VCaP (cell line): ENCODE data around the gene RAB40C.

Experiments used
- H3K27ac ChIP-seq: fragments of 450-650 bp; 2 replicates; pipeline ENCODE4 v1.5.1; 2017
- TF ChIP-seq, protein P1 (sequence below): fragments of 450-650 bp; conservative IDR thresholded peaks from 2 replicates; pipeline ENCODE4 v1.5.1; 2017; ENCODE audit warnings: mild to moderate bottlenecking, moderate library complexity

The RAB40C gene

DNA sequence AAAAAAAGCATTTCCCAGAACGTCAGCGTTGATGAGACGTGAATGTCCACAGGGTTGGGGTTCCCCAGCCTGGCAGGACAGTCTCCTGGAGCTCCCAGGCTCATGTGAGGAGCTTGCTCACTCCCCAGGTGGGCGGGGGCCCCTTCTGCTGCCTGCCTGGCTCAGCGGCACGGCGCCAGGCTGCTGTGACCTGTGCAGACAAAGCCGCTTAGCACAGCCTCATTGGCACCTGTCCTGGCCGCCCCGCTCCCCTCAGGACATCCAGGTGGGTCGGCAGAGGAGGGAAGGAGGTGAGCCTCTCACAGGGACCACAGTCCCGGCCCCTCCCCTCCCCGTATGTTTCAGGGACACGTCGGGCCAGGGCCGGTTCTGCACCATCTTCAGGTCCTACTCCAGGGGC is 28.0 kb downstream of the RAB40C start:
- TF ChIP-seq, protein P1, sequence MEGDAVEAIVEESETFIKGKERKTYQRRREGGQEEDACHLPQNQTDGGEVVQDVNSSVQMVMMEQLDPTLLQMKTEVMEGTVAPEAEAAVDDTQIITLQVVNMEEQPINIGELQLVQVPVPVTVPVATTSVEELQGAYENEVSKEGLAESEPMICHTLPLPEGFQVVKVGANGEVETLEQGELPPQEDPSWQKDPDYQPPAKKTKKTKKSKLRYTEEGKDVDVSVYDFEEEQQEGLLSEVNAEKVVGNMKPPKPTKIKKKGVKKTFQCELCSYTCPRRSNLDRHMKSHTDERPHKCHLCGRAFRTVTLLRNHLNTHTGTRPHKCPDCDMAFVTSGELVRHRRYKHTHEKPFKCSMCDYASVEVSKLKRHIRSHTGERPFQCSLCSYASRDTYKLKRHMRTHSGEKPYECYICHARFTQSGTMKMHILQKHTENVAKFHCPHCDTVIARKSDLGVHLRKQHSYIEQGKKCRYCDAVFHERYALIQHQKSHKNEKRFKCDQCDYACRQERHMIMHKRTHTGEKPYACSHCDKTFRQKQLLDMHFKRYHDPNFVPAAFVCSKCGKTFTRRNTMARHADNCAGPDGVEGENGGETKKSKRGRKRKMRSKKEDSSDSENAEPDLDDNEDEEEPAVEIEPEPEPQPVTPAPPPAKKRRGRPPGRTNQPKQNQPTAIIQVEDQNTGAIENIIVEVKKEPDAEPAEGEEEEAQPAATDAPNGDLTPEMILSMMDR = no peak
- peak overlapping the region; percentile 51 for H3K27ac ChIP-seq

DNA sequence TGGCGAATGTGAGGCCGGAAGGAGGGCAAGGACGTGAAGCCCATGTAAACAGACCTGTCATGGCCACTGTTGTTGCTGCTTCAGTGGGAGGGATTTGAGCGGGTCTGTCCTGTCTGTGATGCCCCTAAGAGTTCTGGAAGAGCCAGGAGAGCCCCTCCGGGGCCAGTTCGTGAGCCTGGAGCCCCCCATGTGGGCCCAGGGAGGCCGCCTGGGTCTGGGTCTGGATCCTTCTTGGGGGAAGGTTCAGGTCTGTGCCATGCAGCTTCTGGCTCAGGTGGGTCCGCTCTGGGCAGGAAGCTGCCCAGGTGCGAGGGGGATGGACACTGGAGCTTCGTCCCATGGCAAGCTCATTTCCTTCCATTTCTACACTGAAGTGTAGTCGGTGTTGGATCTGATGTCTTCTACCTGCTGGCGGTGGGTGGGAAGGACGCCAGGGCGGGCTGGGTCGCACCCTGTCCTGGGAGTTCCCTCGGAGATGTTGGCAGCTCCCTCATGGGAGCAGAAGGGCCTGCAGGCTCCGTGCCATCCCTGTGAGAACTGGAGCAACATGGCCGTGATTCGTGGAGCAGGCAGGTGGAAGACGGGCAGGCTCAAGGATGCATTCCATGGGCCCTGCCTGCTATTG is 29.7 kb downstream of the RAB40C start:
- no peak overlapping the region for H3K27ac ChIP-seq
- TF ChIP-seq, protein P1 = no peak

DNA sequence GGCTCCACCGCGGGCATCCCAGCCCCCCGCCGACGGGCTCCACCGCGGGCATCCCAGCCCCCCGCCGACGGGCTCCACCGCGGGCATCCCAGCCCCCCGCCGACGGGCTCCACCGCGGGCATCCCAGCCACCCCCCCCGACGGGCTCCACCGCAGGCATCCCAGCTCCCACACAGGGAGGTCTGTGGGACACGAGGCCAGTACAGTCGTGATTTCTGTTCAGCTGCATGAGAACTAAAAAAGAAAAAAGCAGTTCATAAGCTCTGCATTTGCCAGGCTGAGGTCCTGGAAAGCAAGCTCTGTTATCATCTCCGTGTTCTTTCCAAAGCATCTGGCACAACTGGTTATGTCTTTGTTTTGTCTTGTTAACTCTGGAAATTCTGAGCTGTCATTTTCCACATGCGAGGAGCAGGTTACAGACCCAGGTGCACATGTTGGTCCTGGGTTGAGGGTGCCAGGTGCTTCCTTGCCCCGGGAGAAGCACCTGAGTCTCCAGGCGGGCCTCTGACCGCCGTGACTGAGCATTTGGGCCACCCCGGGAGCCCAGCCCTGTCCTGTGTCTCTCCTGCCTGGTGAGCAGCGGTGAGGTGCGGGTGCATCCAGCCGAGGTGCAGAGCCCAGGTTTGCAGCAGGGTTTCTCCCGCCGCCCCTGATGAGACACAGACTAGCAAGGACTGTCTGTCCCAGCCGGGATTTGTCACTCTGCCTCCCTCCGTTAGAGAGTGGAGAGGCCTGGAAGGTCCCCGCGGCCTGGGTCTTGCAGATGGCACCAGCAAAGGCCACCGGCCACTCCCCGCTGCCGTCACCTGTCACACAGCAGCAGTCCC is 31.0 kb downstream of the RAB40C start:
- TF ChIP-seq, protein P1 = no peak
- no peak overlapping the region for H3K27ac ChIP-seq

DNA sequence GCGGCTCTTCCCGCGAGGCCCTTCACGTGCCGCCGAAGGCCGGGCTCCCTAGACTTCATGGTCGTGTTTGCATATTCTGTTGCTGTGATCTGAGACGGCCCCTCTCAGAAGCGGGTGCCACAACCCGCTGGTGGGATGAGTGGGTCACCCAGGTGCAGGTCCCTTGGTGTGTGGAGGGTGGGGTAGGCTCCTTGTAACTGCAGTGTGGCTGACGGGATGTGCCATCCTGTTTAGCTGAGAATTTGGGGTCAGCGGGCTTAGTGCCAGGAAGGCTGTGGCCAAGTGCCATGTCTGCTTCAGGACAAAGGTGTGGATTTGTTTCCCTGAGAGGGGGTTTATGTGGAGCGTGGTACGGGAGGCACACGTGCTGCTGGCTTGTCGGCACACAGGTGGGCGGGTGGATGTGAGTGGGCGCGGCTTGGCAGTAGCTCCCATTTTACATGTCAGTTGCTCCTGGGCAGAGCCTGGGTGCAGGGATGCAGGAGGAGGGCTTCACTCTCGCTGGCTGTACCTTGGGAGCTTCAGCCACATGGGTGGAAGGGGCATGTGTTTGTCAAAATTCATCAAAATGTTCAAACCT is 31.8 kb downstream of the RAB40C start:
- TF ChIP-seq, protein P1 = no peak
- no peak overlapping the region for H3K27ac ChIP-seq

DNA sequence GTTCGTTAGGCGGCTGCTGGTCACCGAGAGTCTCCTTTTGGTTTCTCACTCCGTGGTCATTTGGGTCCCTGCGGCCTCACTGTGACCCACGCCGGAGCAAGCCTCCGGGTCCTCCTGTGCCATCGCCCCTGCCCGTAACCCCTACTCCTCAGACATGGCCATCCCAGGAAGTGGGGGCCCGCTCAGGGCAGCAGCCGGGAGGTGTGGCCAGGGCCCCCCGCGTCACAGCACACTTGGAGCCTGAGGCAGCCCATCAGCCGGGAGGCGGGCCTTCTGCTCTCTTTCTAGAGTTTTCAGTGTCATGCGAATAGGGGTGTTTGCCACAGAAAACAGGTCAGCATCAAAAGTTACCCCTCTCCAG is 33.0 kb downstream of the RAB40C start:
- no peak overlapping the region for H3K27ac ChIP-seq
- TF ChIP-seq, protein P1 = no peak

DNA sequence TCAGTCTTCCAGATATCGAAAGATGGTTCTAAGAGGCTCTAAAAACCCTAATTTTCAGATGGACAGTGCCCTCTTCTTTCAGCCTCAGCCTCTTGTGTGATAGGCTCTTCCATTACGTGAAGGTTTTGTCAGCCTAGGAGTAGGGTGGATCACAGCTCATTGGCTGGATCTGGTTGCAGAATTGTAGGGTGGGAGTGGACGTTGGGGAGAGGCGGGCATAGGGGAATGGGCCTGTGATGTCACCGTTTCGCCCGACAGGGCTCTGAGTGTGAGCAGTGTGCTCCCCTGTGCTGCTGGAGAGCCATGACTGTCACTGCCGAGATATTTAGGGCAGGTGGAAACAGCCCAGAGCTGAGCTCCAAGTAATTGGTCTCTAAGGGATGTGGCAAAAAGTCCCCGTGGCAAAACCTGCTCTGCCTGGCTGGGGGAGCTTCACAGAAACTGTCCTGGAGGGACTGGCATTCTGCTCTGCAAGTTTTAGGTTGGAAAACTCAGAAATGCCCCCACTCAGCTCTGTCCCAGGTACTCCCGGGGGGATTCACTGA is 34.7 kb downstream of the RAB40C start:
- no peak overlapping the region for H3K27ac ChIP-seq
- TF ChIP-seq, protein P1 = no peak
